ENCODE measurements around the gene COPS7A. TPM values are rescaled to one million over a fixed set of nuclear protein-coding genes. Genes with fewer than 3 reads are reported as not detected.

Gene COPS7A
- polyA plus RNA-seq, 1 donor (not counting 4 experiments of a cell fraction or from before 2014, with no cell fraction given) = 85.4 TPM

DNA sequence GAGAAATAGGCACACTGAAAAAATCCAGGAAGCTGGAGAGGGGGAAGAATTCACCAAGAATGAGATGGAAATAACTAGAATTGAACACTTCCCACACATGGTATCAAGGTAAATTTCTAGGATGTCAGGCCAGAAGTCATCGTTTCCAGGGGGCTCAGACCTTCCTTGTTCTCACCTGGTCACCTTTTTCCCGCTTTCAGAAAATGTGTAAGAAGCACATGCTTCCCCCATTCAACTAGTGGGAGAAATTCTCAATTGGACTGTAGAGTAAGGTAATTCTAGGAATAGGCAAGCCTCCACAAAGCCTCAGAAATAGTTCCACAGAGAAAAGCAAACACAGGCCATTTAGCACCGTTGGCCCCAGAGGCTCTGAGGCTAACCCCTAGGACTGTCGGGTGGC, 39.5 kb downstream of the COPS7A start:
- Histone ChIP-seq H3K27ac (ENCODE audit: control insufficient read depth, insufficient read depth, low read length) (no peak overlapping the region), H3K79me2 (ENCODE audit: control insufficient read depth, insufficient read depth, low read length) (peaks cover 10% of the 10 kb centered on the region), H4K20me1 (ENCODE audit: control insufficient read depth, extremely low read depth, insufficient read depth, low read length) (no peaks in the 10 kb centered on the region), H3K27me3 (ENCODE audit: control insufficient read depth, extremely low read depth, insufficient read depth, low read length) (no peaks in the 10 kb centered on the region), H2AFZ (ENCODE audit: control insufficient read depth, low read length) (peak overlapping the region; percentile 21), H3K4me1 (ENCODE audit: control insufficient read depth, extremely low read depth, insufficient read depth, low read length) (peaks cover 26% of the 10 kb centered on the region), H3K4me2 (ENCODE audit: control insufficient read depth, extremely low read depth, insufficient read depth, low read depth, low read length) (no peak overlapping the region), H3K36me3 (ENCODE audit: control insufficient read depth in 2 of 2, extremely low read depth in 1 of 2, insufficient read depth in 2 of 2, low read length in 2 of 2) (no peaks in the 10 kb centered on the region), H3K9me1 (ENCODE audit: control insufficient read depth, extremely low read depth, insufficient read depth, low read length) (no peaks in the 10 kb centered on the region), H3K9ac (ENCODE audit: control insufficient read depth, extremely low read depth, insufficient read depth, low read length) (no peak overlapping the region), H3K4me3 (ENCODE audit: control insufficient read depth in 2 of 3, extremely low read depth in 1 of 3, insufficient read depth in 2 of 3, low read depth in 1 of 3, low read length in 3 of 3) (no peak overlapping the region), H3K9me3 (ENCODE audit: control insufficient read depth, low read depth, low read length) (no peaks in the 10 kb centered on the region)
- TF ChIP-seq EZH2 (IDR thresholded peaks at IDR 0.05; ENCODE audit: low read length) = no peak
- TF ChIP-seq, protein P1, sequence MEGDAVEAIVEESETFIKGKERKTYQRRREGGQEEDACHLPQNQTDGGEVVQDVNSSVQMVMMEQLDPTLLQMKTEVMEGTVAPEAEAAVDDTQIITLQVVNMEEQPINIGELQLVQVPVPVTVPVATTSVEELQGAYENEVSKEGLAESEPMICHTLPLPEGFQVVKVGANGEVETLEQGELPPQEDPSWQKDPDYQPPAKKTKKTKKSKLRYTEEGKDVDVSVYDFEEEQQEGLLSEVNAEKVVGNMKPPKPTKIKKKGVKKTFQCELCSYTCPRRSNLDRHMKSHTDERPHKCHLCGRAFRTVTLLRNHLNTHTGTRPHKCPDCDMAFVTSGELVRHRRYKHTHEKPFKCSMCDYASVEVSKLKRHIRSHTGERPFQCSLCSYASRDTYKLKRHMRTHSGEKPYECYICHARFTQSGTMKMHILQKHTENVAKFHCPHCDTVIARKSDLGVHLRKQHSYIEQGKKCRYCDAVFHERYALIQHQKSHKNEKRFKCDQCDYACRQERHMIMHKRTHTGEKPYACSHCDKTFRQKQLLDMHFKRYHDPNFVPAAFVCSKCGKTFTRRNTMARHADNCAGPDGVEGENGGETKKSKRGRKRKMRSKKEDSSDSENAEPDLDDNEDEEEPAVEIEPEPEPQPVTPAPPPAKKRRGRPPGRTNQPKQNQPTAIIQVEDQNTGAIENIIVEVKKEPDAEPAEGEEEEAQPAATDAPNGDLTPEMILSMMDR (optimal IDR thresholded peaks at IDR 0.05 in 1 of 3, IDR thresholded peaks at IDR 0.05 in 1 of 3, conservative IDR thresholded peaks at IDR 0.05 in 1 of 3; ENCODE audit: extremely low read depth in 1 of 3, insufficient read depth in 2 of 3, low read length in 3 of 3) = no peak
- DNase-seq (ENCODE audit: low read depth, low spot score) = no peak
- dilution Hi-C loops (cut with MboI; ENCODE audit: extremely low pct_ligation_motif_present, low sequenced_read_pairs) = no loop called here
- no peak for FAIRE-seq

DNA sequence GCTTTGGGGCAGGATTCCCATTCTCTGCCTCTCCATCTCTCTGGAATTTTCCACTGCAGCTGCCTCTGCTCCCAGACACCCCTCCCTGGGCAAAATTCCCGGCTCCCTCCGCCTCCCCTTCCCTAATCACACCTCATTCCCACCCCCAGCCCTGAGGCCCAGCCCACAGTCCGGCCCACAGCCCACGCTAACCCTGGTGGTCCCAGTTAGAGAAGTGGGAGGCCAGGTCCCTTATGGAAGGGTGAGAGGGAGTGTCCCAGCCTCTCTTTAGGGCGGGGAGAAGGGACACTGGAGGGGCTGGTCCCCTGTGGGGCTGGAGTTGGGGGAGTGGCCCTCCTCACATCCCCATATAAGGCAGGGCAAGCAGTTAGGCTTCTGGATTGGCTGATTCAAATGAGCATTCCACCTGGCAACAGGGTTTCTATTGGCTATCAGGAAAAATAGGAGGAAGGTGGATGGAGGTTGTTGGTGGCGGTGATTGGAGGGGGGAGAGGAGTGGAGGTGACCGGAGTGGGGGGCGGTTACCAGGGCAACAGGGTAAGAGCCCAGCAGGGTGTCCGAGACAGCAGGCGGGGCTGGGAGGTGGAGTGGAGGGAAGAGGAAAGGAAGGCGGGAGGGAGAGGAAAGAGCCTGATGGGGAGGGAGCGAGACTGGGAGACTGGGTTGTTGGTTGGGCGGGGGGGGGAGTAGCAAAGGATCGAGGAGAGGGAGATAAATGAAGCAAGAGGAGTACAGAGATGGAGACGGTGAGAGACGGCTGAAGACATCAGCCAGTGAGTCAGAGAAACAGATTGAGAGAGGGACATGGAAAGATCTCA, 40.4 kb downstream of the COPS7A start:
- no peaks in the 10 kb centered on the region for H4K20me1 ChIP-seq (ENCODE audit: control insufficient read depth, extremely low read depth, insufficient read depth, low read length)
- peaks cover 32% of the 10 kb centered on the region for H3K4me1 ChIP-seq (ENCODE audit: control insufficient read depth, extremely low read depth, insufficient read depth, low read length)
- peaks cover 11% of the 10 kb centered on the region for H3K79me2 ChIP-seq (ENCODE audit: control insufficient read depth, insufficient read depth, low read length)
- peak overlapping the region; percentile 80 for H2AFZ ChIP-seq (ENCODE audit: control insufficient read depth, low read length)
- peak overlapping the region; percentile 2 for H3K27ac ChIP-seq (ENCODE audit: control insufficient read depth, insufficient read depth, low read length)
- H3K27me3 ChIP-seq (ENCODE audit: control insufficient read depth, extremely low read depth, insufficient read depth, low read length) = no peaks in the 10 kb centered on the region
- DNase-seq (ENCODE audit: low read depth, low spot score) (no peak), FAIRE-seq (peak; percentile 82)
- H3K9me3 ChIP-seq (ENCODE audit: control insufficient read depth, low read depth, low read length) = no peaks in the 10 kb centered on the region
- H3K4me3 ChIP-seq (ENCODE audit: control insufficient read depth in 2 of 3, extremely low read depth in 1 of 3, insufficient read depth in 2 of 3, low read depth in 1 of 3, low read length in 3 of 3) = peak overlapping the region in 1 of 3 experiments; percentile 19
- no peak for TF ChIP-seq EZH2 (IDR thresholded peaks at IDR 0.05; ENCODE audit: low read length)
- TF ChIP-seq, protein P1 (optimal IDR thresholded peaks at IDR 0.05 in 1 of 3, IDR thresholded peaks at IDR 0.05 in 1 of 3, conservative IDR thresholded peaks at IDR 0.05 in 1 of 3; ENCODE audit: extremely low read depth in 1 of 3, insufficient read depth in 2 of 3, low read length in 3 of 3) = no peak
- H3K4me2 ChIP-seq (ENCODE audit: control insufficient read depth, extremely low read depth, insufficient read depth, low read depth, low read length) = peak overlapping the region; percentile 43
- H3K9ac ChIP-seq (ENCODE audit: control insufficient read depth, extremely low read depth, insufficient read depth, low read length) = no peak overlapping the region
- dilution Hi-C loops (cut with MboI; ENCODE audit: extremely low pct_ligation_motif_present, low sequenced_read_pairs) = no loop called here
- no peaks in the 10 kb centered on the region for H3K9me1 ChIP-seq (ENCODE audit: control insufficient read depth, extremely low read depth, insufficient read depth, low read length)
- H3K36me3 ChIP-seq (ENCODE audit: control insufficient read depth in 2 of 2, extremely low read depth in 1 of 2, insufficient read depth in 2 of 2, low read length in 2 of 2) = no peaks in the 10 kb centered on the region

Data from keratinocyte (primary cell).